D341Med (cell line): ENCODE results near the gene RNU1-4.
"Not testable (repeated sequence)": the region's sequence is repeated elsewhere in the genome, so short reads cannot be mapped to it uniquely, and the experiment has no call there.

Source experiments
- DNase-seq: peaks from one replicate; pipeline ENCODE4 v3.0.0; 2012; ENCODE audit warnings: low spot score

Gene RNU1-4

GRCh38 chr1:16770139-16770759, 29.9 kb downstream of the RNU1-4 start:
- not testable (repeated sequence) for DNase-seq

GRCh38 chr1:16770896-16771446, 30.7 kb downstream of the RNU1-4 start:
- not testable (repeated sequence) for DNase-seq

GRCh38 chr1:16772275-16773204, 32.2 kb downstream of the RNU1-4 start:
- DNase-seq = not testable (repeated sequence)

GRCh38 chr1:16773205-16773596, 32.9 kb downstream of the RNU1-4 start:
- DNase-seq = not testable (repeated sequence)

GRCh38 chr1:16773723-16774122, 33.4 kb downstream of the RNU1-4 start:
- DNase-seq = not testable (repeated sequence)

- DNase-seq = not testable (repeated sequence)
Observed at GRCh38 chr1:16774773-16775172, 34.5 kb downstream of the RNU1-4 start.

- not testable (repeated sequence) for DNase-seq
Observed at GRCh38 chr1:16775290-16775689, 35.0 kb downstream of the RNU1-4 start.

GRCh38 chr1:16776248-16776647, 35.9 kb downstream of the RNU1-4 start:
- not testable (repeated sequence) for DNase-seq

- DNase-seq = not testable (repeated sequence)
Observed at GRCh38 chr1:16776835-16777234, 36.5 kb downstream of the RNU1-4 start.

- not testable (repeated sequence) for DNase-seq
Observed at GRCh38 chr1:16777821-16778220, 37.5 kb downstream of the RNU1-4 start.

- DNase-seq = not testable (repeated sequence)
Observed at GRCh38 chr1:16779525-16779924, 39.2 kb downstream of the RNU1-4 start.

GRCh38 chr1:16781033-16781432, 40.7 kb downstream of the RNU1-4 start:
- DNase-seq = not testable (repeated sequence)

- not testable (repeated sequence) for DNase-seq
Observed at GRCh38 chr1:16781625-16782024, 41.3 kb downstream of the RNU1-4 start.

- not testable (repeated sequence) for DNase-seq
Observed at GRCh38 chr1:16784955-16785354, 44.6 kb downstream of the RNU1-4 start.

- not testable (repeated sequence) for DNase-seq
Observed at GRCh38 chr1:16786362-16786761, 46.0 kb downstream of the RNU1-4 start.

GRCh38 chr1:16787175-16787574, 46.9 kb downstream of the RNU1-4 start:
- not testable (repeated sequence) for DNase-seq

GRCh38 chr1:16787711-16788110, 47.4 kb downstream of the RNU1-4 start:
- not testable (repeated sequence) for DNase-seq
